Measurements from ENCODE around the gene FTO.

FTO gene

DNA sequence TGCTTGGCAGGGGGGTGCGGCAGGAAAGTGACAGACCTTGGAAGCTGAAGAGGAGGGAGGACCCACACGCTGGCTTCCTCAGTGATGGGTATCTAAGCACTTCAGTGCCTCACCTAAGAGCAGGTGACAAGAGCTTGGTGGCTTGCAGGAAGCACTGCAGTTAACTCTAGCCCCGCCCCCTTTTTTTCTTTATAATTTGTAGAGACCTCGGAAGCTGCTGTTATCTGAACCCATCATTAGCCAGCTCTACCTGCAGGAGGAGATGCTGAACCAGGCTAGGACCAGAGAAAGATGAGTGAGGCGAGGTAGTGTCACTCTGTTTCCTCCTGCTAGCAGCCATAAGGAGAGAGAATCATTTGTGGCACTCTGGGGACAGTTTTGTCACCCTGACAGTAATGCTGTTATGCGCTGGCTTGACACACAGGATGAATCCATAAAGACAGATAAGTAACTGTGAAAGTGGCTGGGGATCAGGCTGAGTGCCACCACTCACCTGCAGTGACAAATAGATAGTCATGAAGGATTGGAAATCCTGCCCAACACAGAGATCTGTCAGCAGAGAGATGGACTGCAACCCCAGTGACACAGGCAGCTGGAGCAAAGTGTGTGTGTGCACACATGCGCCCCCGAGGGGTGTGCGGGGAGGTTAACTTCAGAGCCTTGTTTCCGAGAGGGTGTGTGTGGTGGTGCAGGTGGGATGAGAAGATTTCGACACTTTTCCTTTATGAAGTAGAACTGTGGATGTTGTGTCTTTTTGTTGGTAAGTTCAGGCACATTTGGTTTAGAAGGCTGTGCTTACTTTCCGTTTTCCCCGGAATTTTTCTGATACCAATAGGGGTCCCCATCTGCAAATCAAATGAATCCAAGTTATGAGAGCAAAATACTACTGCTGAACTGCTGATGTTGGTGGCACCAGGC lies 358.7 kb downstream of the FTO start:
- DNase-seq = peak; percentile 57

DNA sequence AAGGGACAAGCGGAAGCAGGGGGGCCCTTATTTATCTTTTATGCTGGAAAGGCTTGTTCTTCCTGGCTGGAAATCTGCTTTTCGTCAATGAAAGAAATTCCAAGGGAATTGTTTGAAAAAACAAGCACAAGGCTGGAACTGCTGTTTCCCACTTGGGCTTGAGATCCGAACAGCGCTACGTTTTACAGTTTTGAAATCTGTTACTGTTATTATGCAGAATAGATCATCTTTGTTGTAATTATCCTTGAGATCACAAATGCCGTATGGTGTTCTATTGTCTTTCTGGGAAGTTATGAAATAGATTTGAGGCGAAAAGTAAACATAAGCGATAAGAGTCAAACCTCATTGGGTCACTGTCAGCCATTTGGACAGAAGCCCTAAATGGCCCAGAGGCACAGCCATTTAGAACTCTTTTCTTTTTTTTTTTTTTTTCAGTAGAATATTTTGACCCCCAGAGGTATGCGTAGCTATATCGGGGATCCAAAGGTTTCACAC lies 359.4 kb downstream of the FTO start:
- no peak for DNase-seq

DNA sequence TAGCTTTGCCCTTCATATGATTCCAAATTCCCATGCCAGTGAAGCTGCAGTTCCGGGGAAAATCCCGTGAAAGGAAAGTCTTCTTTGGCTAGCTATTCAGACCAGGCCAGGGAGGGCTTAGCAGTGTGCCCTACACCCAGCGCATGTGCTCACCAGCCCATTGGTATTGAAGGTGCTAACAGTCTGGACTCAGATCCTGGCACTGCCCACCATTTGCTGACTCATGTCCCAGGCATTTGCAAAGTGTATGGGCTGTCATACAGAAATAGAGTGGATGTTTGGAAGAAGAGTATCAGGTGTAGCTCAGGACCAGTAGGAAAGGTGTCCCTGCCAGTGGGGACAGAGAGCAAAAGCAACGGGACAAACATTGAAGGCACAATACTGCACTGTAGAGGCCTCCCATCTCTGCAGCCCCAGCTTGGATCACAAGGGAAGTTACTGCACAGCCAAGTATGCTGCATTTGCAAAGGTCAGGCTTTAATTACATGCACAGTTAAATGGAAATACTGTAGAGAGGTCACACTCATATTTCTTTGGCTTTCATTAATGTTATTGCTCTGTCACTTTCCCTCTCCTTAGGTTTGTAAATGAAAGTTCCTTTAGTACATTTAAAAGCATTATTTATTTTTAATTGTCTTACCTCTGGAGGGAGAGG lies 362.6 kb downstream of the FTO start:
- DNase-seq = no peak

DNA sequence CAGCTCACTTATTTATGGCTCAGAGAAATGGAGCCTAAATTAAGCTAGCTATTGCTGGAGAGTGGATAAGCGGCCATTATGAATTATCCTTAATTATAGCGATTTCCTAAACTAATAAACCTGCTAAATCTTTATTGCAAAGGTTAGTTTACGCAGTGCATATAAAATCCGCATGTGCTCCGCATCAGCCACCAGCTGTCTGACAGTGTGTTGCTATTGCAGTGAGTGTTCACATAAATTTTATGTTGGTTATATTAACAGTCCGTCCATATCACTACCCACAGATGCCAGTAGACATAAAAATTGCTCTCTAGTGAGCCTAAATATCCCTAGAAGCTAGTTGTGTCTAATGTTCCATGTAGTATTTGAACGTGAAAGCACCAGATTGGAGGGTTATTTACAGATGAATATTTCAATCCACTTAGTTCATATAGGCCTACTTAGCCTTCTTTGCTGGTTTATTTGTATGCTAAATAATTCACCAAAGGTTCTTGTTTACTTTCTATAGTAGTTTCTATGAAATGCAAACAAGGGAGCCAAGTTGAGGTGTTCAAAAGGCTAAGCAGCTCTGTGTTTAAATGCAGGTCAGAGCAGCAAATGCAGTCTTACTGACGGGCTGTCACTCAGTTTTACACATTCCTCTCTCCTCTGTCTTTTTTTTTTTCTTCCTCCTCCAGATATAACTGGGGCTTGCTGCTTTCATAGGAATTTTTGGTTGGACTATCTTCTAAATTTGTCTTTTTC lies 363.5 kb downstream of the FTO start:
- DNase-seq = no peak

DNA sequence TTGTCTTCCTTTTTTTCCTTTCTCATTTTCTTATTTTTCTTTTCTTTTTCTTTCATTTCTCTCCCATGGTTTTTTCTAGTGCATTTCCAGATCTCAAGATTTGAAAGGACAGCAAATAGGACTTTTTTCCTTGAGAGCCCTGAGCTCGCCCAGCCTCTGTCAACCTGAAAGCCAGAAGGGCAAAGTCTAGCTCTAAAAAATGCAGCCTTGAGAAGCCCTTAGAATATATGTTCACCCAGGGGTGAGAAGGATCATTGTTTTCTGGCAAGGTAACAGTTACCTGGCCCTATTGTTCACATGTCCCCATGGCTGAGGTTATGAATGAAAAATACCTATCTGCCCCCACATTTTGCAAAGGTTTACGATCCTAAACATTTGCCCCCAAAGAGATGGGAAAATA lies 364.3 kb downstream of the FTO start:
- no peak for DNase-seq

DNA sequence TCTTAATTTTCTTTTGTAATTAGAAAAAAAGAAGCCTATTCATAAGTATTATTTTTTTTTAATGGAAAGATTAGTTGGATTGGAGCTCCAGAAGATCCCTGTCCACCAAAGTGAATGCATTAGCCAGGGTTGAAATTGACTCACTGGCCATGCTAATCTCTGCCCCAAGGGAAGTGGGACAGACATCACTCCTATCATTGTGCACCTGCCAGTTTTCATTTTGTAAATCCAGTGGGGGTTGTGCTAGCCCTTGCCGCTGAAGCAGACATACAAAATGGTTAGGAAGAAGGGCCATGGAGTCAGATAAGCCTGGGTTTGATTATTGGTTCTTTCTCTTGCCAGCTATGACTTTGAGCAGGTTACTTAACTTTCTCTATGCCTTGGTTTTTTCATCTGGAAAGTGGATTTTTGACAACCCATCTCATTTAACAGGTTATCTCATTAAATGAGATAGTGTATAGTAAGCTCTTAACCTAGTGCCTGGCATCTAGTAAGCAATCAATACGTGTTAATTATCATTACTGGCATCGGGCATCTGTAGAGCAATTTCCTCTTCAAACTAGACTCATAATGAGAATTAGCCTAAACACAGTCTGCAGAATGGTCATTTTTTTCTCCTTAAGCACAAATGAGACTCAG lies 365.8 kb downstream of the FTO start:
- DNase-seq = no peak

DNA sequence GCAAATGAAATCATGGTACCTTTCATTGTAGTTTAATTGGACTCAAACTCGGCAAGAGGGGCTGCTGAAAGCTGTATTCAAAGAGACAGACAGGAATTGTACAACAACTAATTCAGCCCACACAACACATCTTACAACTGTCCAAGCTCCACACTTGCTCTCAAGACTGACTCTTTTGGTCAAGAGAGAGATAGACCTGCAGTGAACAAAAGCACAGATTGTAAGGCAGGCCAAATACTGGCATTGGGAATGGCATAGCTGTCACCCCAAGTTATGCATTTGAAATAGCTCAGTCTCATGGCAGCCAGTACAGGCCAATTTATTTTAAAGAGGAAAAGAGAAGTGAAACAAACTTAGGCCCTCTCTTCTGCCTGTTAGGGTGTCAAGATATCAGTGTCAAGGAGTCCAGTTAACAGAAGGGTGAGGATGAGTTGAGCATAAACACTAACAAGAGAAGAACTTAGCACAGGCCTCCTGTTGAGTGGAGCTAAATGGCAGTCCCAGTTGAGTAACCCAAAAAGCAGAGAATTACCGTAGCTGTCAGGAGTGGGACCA lies 366.9 kb downstream of the FTO start:
- DNase-seq = no peak

DNA sequence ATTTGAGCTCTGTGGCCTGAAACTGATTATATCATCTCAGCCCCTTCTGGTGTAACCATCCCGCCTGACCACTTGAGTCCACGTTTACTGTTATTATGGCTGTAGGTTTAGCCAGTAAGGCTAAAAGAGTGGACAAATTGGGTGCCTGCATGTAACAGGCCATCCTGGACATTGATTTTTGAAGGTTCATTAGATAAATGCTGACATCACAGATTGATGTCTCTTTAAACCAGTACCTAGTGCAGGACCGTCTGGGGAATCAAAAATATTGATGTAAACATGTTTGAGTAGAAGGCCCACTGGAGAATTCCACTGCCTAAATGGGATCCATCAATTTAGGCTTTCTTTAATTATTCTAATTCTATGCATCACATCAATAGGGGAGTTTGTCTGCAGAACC lies 367.6 kb downstream of the FTO start:
- no peak for DNase-seq

DNA sequence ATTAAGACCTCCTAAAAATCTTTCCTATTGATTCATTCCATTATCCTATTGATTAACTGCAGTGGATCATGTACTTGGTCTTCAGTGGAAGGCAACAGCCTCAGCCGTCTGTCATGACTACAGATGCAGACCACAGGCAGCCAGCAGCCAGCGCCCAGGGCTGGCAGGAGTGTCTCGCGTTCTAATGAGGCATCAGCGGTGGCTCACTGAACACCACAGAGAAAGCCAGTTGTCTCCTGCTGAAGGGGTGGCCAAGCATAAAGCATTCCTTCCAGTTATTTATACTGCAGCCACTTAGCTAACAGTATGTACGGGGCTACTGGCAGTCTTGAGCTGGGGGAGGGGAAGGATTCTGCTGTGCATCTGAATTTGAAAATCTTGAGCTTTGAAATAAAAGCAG lies 368.3 kb downstream of the FTO start:
- DNase-seq = no peak

DNA sequence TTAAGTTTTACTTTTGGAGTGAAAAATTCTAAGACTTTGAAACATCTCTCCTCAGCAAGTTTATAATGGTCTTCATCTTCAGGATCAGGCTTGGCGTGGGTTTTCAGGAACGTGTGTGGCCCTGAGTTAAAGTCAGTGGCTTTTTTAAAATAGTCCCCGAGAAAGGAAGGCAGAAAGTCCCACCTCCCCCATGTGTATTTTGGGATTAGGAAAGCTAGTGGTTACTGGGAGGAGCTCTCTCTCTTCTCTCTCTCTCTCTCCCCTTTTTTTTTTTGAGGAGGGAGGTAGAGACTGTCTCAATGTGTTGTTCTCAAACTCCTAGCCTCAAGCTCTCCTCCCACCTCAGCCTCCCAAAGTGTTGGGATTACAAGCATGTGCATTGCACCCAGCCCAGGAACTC lies 369.4 kb downstream of the FTO start:
- DNase-seq = no peak

DNA sequence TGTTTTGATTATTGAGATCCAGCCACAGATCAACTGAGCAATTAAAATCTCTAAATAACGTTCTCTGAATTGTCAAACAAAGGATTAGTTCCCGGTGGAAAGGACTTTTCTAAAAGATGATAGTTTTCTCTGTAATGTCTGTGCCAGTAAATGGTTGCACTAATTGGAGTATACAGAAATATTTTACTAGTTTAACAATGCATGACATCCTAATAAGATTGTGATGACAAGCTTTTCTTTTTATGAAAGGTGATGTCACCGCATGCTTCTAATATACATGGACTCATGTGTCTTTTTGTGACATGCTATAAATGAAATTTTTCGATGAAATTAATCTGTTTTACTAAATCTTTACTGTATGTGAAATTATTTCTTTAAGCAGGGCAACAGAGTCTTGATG lies 371.5 kb downstream of the FTO start:
- DNase-seq = no peak

DNA sequence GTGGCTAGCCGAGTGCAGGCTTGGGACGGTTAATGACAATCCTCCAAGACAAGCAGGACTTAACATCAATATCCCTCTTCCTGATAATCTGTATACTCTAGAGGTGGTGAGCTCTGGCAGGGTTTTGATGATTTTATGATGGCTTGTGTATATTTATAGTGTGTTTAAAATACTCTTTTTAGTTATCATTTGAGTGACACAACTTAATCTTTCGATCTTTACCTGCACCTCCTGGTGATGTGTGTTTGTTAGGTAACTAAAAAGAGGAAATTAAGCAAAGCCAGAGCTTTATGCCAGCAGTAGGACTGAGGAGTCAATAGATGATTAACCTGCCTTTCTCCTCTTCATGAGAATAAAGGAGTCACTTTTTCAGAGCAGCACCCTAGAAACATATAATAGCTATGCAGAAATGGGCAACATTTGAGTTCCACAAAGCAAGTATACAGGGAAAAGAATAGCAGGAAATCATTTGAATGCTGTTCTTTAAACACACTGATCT lies 372.1 kb downstream of the FTO start:
- DNase-seq = no peak

DNA sequence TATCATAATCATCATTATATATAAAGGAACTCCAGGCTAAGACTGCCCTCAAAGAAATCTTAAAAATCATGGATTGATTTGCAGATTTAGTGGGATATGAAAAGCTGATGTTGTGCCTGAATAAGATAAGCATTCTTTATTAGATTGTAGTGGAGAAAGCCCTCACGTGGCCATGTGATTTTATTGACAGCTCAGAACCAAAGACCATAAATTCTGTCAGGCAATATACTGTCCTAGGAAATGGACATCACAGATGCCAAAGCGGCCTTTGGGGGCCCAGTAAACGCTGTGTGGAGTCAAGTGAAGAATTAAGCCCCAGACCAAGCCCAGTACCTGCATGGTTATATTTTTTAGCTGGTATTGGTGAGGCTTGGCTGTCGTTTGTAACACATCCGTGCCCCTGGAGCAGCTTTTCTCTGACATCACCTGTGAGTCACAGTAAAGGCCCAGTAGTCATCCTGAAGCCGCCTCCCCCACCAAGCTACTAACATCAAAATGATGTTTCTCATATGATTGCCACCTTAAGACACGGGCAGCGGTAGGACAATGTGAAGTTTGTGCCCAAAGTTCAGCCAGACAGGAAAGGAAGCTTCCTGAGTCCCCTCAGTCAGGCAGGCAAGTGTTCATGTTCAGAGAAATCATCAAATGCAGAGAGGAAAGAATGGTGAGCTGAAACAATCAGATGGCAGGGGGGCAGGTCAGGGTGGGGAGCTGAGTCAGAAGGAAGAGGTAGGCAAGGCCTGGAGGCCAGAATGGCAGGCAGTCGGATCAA lies 373.3 kb downstream of the FTO start:
- DNase-seq = no peak

DNA sequence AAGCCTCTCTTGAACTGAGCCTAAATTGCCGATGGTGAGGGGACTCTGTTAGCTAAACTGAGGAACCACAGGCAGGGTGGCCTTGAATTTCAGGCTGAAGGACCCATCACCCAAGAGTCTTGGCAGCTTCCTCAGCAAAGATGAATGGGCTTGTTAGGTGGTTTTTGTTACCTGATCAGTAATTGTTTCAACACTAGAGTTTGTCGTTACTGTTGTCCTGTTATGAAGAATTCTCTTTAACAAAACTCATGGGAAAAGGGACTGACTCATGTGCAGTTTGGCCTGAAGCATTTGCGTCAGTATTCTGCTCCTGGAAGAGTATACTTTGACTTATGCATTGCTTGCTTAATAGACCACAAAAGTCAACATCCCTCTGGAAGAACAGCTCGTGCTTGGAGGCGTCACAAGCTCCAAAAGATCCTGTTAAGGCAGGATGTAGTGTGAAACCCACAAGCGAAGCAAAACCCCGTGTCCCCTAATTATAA lies 376.6 kb downstream of the FTO start:
- DNase-seq = no peak

DNA sequence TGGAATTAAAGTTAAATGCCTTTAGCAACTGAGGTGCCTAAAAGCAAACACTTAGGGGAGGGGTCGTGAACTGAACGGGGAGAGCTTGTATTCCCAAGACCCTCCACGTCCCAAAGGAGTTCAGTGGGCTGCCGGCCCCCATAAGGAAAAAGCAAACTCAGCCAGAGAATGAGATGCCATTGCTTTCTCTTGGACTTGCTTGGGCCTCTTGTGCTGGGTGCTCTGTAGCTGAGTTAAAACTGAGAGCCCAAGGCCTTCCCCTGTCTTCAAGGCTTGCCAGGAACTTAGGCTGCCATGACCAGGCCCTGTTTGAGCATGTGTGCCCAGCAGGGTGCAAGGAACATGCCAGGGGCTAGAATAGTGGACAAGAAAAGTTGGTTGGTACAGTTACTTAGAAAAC lies 382.8 kb downstream of the FTO start:
- DNase-seq = no peak

DNA sequence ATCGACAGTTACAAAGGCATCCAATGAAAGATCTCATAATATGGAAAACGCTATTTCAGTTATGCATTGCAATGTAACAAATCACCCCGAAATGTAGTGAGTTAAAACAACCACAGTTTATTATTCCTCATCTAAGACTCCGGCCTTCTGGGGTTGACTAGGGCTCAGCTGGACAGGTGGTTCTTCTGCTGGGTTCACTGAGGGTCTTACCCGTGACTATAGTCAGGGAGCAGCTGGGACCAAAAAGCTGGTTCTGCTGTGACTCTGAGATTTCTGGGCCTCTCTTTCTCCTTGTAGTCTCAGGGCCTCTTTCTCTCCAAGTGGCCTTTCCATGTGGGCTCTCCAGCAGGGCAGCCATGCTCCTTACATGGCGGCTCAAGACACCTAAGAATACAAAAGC lies 386.6 kb downstream of the FTO start:
- no peak for DNase-seq

DNA sequence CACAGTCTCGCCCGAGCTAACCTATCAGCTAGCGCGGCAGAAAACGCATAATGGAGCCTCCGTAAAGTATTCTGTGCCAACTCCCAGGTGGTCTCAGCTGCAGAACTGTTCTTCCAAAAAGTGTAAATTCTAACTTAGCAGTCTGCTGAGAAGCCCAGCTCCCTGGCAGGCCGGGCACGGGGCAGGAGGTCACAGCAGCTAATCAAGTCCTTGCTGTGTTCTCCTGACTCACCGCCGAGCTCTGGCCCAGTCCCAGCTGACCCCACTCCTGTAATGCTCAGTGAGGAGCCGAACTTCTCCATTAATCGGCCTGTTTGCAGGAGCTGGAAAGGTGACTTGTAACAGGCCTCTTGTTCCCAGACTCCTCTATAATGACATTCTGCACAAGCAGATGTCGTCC lies 389.3 kb downstream of the FTO start:
- DNase-seq = no peak

DNA sequence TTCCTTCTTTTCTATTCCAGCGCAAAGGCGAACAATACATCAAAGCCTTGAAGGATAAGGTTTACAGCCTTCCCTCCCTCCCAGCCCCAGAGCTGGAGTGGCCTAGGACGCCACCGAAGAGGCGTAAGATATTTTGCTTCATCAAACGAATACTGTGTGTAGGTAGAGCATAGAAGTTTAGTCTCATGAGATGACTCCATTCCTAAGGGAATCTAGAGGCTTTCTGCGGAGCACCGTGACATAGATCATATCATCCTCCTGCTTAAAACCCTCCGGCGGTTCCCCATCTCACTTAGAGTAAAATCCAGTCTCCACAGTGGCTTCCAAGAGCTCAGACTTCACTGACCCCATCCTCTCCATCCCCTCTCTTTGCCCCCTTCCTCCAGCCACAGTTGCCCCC lies 390.7 kb downstream of the FTO start:
- no peak for DNase-seq

DNA sequence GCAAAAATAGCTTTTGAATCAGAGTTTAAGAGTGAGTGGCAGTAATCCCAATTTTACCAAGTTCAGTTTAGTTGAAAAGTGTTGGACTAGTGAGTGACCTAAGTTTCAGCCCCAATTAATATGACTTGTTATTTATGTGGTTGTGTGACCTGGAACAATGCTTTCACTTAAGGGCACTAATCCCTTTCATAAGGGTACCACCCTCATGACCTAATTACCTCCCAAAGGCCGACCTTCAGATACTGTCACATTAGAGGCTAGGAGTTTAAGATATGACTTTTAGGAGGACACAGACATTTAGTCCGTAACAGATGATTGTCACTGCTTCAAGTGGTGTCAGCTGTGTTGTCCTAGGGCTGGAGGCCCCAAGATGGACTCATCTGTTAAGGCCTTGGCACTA lies 392.7 kb downstream of the FTO start:
- no peak for DNase-seq

DNA sequence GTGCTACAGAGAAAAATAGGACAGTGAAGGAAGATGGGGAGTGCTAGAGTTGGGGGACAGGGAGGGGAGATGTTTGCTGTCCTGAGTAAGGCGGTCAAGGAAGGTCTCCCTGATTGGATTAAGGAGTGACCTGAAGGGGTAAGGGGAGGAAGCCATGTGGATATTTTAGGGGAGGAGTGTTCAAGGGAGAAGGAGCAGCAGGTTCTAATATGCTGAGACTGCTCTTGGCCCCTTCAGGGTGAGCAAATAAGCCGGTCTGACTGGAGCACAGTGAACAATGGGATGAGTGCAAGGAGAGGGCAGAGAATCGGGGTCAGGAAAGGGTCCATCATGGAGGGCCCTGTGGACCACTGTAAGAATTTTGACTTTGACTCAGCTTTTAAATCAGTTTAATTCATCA lies 393.8 kb downstream of the FTO start:
- DNase-seq = no peak

DNA sequence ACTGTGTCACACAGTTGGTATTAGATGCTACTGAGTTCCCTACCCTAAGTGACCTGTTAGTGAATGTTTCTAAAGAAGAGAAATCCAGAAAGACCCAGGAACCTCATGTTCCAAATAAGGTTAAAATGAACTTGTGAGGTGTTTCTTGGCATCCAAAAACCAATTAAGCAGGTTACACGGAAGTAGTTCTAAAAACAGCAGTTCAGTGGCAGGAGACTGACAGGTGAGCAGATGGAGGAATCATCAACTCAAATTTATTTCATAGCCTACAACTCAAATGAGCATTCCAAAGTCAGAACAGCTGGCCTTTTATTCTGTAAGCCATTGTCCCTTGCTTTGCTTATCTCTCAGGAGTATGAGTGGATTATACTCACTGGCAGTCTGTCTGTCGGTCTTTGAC lies 394.3 kb downstream of the FTO start:
- DNase-seq = peak; percentile 14

DNA sequence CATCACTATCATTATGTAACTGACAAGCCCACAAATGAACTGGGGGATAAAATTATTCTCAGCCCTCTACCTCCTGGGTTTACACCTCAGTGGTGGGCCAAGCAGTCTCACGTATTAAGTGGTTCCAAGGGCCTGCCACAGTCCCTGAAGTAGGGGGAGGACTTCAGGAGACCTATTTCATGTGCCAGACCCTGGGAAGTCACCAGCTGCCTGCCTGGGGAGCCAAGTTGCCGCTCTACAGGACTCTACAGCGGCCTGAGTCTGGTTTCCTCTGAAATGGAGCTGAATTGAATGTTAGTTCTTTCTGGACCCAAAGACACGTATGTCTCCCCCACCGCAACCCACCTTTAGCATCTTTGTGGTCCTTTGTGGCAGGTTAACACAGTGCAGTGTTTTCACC lies 395.7 kb downstream of the FTO start:
- no peak for DNase-seq

Measured in NCI-H2029 (cell line).